Osteoblast (primary cell): Measurements from ENCODE around the gene OTUD4. TPM values are rescaled to one million over a fixed set of nuclear protein-coding genes. Genes with fewer than 3 reads are reported as not detected.

Experiments
- DNase-seq: peaks from one replicate; pipeline ENCODE4 v3.0.0; 2011; ENCODE audit warnings: low spot score, mixed read lengths; ENCODE audit not compliant: insufficient read length; ENCODE audit errors: missing footprints
- H2AFZ ChIP-seq: 2 replicates; pipeline ENCODE4 v1.6.0; 2011; ENCODE audit warnings: mild to moderate bottlenecking, low read length
- H3K27ac ChIP-seq: 2 replicates; pipeline ENCODE4 v1.5.1; 2011; ENCODE audit warnings: mild to moderate bottlenecking, low read depth, low read length, moderate library complexity
- H3K27me3 ChIP-seq: 2 replicates; pipeline ENCODE4 v1.6.0; 2012; ENCODE audit warnings: mild to moderate bottlenecking, control low read depth, inconsistent platforms, low read length, moderate library complexity; ENCODE audit not compliant: insufficient read depth
- H3K36me3 ChIP-seq: 2 replicates; pipeline ENCODE4 v1.5.1; 2011; ENCODE audit warnings: mild to moderate bottlenecking, low read length, control low read depth, moderate library complexity; ENCODE audit not compliant: insufficient read depth
- H3K4me1 ChIP-seq: 2 replicates; pipeline ENCODE4 v1.5.1; 2011; ENCODE audit warnings: mild to moderate bottlenecking, low read length, control low read depth, moderate library complexity; ENCODE audit not compliant: insufficient read depth
- H3K4me2 ChIP-seq: 2 replicates; pipeline ENCODE4 v1.6.0; 2011; ENCODE audit warnings: mild to moderate bottlenecking, low read length; ENCODE audit not compliant: insufficient read depth
- H3K4me3 ChIP-seq: fragments of 200-600 bp; sonication (generic); 3 replicates; pipeline ENCODE4 v1.5.1; 2012; ENCODE audit warnings: mild to moderate bottlenecking, low read length, inconsistent platforms; ENCODE audit not compliant: insufficient read depth
- H3K79me2 ChIP-seq: 2 replicates; pipeline ENCODE4 v1.6.0; 2012; ENCODE audit warnings: mild to moderate bottlenecking, low read length, control low read depth, inconsistent platforms; ENCODE audit not compliant: insufficient read depth
- H3K9me3 ChIP-seq: 2 replicates; pipeline ENCODE4 v1.5.1; 2011; ENCODE audit warnings: low read depth, low read length, control low read depth
- H4K20me1 ChIP-seq: 2 replicates; pipeline ENCODE4 v1.6.0; 2012; ENCODE audit warnings: mild to moderate bottlenecking, low read length, control low read depth; ENCODE audit not compliant: insufficient read depth
- CTCF ChIP-seq: IDR thresholded peaks from 2 replicates; pipeline ENCODE4 v1.5.1; 2011; ENCODE audit warnings: mild to moderate bottlenecking, low read depth, low read length, moderate library complexity; ENCODE audit errors: extremely low read depth
- total RNA-seq: library from RNA; depleted of rRNA; stranded (reverse); fragments of >200 nt; gene quantifications from 2 replicates; pipeline ENCODE4 v1.2.3, GENCODE V29; 2012

The OTUD4 gene
- total RNA-seq, 1 donor = 22.8 TPM

- Histone ChIP-seq H3K4me1 (no peaks in the 10 kb centered on the region), H2AFZ (no peak overlapping the region), H3K36me3 (no peaks in the 10 kb centered on the region), H4K20me1 (no peaks in the 10 kb centered on the region), H3K79me2 (no peaks in the 10 kb centered on the region), H3K4me3 (no peak overlapping the region), H3K27ac (no peak overlapping the region), H3K9me3 (no peaks in the 10 kb centered on the region), H3K27me3 (peaks cover 6% of the 10 kb centered on the region), H3K4me2 (no peak overlapping the region)
- DNase-seq = no peak
- no peak for TF ChIP-seq CTCF
Measured at GRCh38 chr4:145207934-145208333, 27.5 kb upstream of the OTUD4 start.

- no peak for TF ChIP-seq CTCF
- H3K4me1 ChIP-seq = no peaks in the 10 kb centered on the region
- no peak overlapping the region for H3K4me3 ChIP-seq
- no peaks in the 10 kb centered on the region for H3K36me3 ChIP-seq
- peaks cover 2% of the 10 kb centered on the region for H3K27me3 ChIP-seq
- H2AFZ ChIP-seq = peak overlapping the region; percentile 40
- no peak overlapping the region for H3K4me2 ChIP-seq
- H4K20me1 ChIP-seq = no peaks in the 10 kb centered on the region
- no peak overlapping the region for H3K27ac ChIP-seq
- H3K9me3 ChIP-seq = no peaks in the 10 kb centered on the region
- no peak for DNase-seq
- H3K79me2 ChIP-seq = no peaks in the 10 kb centered on the region
Measured at GRCh38 chr4:145203410-145203809, 23.0 kb upstream of the OTUD4 start.

- Histone ChIP-seq H4K20me1 (no peaks in the 10 kb centered on the region), H3K79me2 (no peaks in the 10 kb centered on the region), H3K36me3 (no peaks in the 10 kb centered on the region), H2AFZ (no peak overlapping the region), H3K4me3 (no peak overlapping the region), H3K27ac (no peak overlapping the region), H3K27me3 (peaks cover 10% of the 10 kb centered on the region), H3K4me1 (no peaks in the 10 kb centered on the region), H3K4me2 (no peak overlapping the region), H3K9me3 (no peaks in the 10 kb centered on the region)
- no peak for DNase-seq
- no peak for TF ChIP-seq CTCF
Measured at GRCh38 chr4:145200366-145200765, 20.0 kb upstream of the OTUD4 start.

- Histone ChIP-seq H2AFZ (no peak overlapping the region), H3K4me1 (no peaks in the 10 kb centered on the region), H3K27me3 (peaks cover 10% of the 10 kb centered on the region), H4K20me1 (no peaks in the 10 kb centered on the region), H3K4me2 (no peak overlapping the region), H3K36me3 (no peaks in the 10 kb centered on the region), H3K4me3 (no peak overlapping the region), H3K27ac (no peak overlapping the region), H3K79me2 (no peaks in the 10 kb centered on the region), H3K9me3 (no peaks in the 10 kb centered on the region)
- no peak for TF ChIP-seq CTCF
- no peak for DNase-seq
Measured at GRCh38 chr4:145199051-145199716, 18.8 kb upstream of the OTUD4 start.
